Stimulated activated CD4-positive, alpha-beta T cell treated with anti-CD3 and anti-CD28 coated beads, Interleukin-1b, Interleukin-23, amount 100 ng/mL, for 1 hour (primary cell): ENCODE results near the gene FREM1.

Experiments
- DNase-seq, 2 donors: peaks; one replicate each; pipeline ENCODE4 v3.0.0-alpha.2; 2020; ENCODE audit warnings: low read depth in 2 of 2

FREM1 gene

DNA sequence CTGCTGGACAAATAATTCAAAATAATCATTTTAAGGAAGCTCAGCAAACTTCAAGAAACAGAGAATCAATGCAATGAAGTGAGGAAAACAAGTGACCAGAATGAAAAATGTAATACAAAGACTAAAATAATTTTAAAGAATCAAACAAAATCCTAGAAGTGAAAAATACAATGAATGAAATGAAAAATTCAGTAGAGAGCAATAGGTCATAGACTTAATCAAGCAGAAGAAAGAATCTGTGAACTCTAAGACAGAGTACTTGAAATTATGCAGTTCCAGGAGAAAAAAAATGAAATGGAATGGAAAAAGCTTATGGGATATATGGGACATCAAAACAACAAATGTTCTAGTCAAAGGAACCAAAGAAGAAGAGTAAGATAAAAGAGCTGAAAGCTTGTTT, 205.1 kb downstream of the FREM1 start:
- DNase-seq: no peak

- no peak for DNase-seq
These were observed 205.9 kb downstream of the FREM1 start for GRCh38 chr9:14704281-14704680.

- no peak for DNase-seq
These were observed 208.0 kb downstream of the FREM1 start for GRCh38 chr9:14702200-14702720.

GRCh38 chr9:14693251-14693861, 216.9 kb downstream of the FREM1 start, which contains the start of gene ZDHHC21:
Gene ZDHHC21 (minus strand): TSS chr9:14693432. CDS start chr9:14674340, 19,092 bp downstream.
- peak in 1 of 2 donors; percentile 29 for DNase-seq

DNA sequence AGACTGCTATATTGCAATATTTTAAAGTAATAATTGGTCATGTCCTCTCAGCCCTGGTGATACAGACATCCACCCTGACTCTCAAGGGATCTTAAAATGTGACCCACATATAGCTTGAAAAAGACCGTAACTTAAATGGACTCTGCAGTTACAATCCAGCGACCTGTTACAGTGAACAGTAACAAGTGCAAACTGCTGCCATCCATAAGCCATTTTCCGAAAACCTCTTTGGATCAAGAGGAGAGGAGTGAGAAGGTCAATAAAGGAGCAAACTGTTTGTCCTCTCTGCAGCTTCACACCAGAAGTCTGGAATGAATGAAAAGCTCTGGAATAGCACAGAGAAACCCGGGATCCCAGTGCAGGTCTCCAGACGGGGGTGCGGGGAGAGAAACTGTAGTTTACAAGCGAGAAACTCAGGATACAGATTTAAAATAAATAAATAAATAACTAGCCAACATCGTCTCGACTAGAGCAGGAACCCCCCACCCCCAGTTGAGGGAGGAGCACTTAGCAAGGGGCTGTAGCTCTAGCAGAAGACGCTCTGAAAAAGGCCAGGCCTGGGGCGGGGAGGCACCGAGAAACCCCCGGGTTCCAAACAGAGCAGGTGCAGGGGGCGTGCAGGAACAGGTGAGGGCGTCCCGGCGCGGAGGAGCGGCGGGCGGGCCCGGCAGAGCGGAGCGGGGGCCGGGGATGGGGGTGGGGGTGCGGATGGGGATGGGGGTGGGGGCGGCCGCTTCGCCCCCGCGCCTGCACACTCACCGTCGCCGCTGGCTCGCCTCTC, 217.6 kb downstream of the FREM1 start:
- no peak for DNase-seq

- DNase-seq: no peak
These were observed 219.1 kb downstream of the FREM1 start for GRCh38 chr9:14690948-14691730.

DNA sequence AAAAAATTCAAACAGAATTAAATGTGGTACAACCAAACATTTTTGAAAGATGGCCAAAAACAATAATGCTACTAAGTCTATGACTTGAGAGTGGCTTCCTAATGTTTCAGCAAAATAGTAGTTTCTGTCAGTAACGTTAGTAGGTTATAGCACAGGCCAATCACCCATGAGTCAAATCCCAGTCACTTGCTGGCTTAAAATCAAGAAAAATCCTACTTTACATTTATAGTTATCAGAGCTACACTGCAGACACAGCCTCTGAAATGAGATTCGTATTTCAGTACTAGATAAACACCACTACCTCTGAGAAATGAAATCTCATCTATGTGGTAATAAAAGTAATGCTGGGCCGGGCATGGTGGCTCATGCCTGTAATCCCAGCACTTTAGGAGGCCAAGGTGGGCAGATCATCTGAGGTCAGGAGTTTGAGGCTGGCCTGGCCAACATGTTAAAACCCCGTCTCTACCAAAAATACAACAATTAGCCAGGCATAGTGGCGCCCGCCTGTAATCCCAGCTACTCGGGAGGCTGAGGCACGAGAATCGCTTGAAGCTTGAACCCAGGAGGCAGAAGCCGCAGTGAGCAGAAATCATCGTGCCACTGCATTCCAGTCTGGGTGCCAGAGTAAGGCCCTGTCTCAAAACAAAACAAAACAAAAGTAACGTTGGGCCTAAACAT, 223.0 kb downstream of the FREM1 start:
- no peak for DNase-seq

- no peak for DNase-seq
These were observed 224.1 kb downstream of the FREM1 start for GRCh38 chr9:14686168-14686567.
